Neural cell (in vitro differentiated cells): Measurements from ENCODE around the gene MKRN1. TPM values are rescaled to one million over a fixed set of nuclear protein-coding genes. Genes with fewer than 3 reads are reported as not detected.
"Not testable (repeated sequence)": the region's sequence is repeated elsewhere in the genome, so short reads cannot be mapped to it uniquely, and the experiment has no call there.

Experiments used
- H2AFZ ChIP-seq: fragments of 200-600, 300-800 bp; sonication (generic), shearing (Covaris generic); 2 replicates; pipeline ENCODE4 v1.6.0; 2014; ENCODE audit warnings: low read depth, mild to moderate bottlenecking, antibody characterized with exemption, low read length, moderate library complexity
- H3F3A ChIP-seq: fragments of 200-600 bp; shearing (Covaris generic); 2 replicates; pipeline ENCODE4 v1.6.1; 2016; ENCODE audit warnings: mild to moderate bottlenecking, moderate library complexity, mixed read lengths, antibody characterized with exemption, low read length; ENCODE audit not compliant: insufficient read depth, poor library complexity, severe bottlenecking
- H3K27ac ChIP-seq: fragments of 200-600, 300-800 bp; sonication (generic), shearing (Covaris generic); 2 replicates; pipeline ENCODE4 v1.5.1; 2014; ENCODE audit warnings: mild to moderate bottlenecking, low read length, moderate library complexity
- H3K27me3 ChIP-seq: fragments of 300-800, 200-600 bp; sonication (generic), shearing (Covaris generic); 2 replicates; pipeline ENCODE4 v1.6.0; 2014; ENCODE audit warnings: mild to moderate bottlenecking, low read depth, low read length, moderate library complexity; ENCODE audit not compliant: insufficient read depth
- H3K36me3 ChIP-seq: fragments of 300-800, 200-600 bp; sonication (generic), shearing (Covaris generic); 2 replicates; pipeline ENCODE4 v1.5.1; 2014; ENCODE audit warnings: mild to moderate bottlenecking, antibody characterized with exemption, low read length, moderate library complexity; ENCODE audit not compliant: insufficient read depth
- H3K4me2 ChIP-seq: fragments of 300-800, 200-600 bp; sonication (generic), shearing (Covaris generic); 2 replicates; pipeline ENCODE4 v1.6.0; 2014; ENCODE audit warnings: mild to moderate bottlenecking, low read length
- H3K4me3 ChIP-seq: fragments of 300-800, 200-600 bp; sonication (generic), shearing (Covaris generic); 2 replicates; pipeline ENCODE4 v1.5.1; 2014; ENCODE audit warnings: mild to moderate bottlenecking, low read length, moderate library complexity
- H3K79me2 ChIP-seq: fragments of 200-600 bp; shearing (Covaris generic); replicated peaks from 2 replicates; pipeline ENCODE4 v1.6.0; 2014; ENCODE audit warnings: mild to moderate bottlenecking, low read length, moderate library complexity; ENCODE audit not compliant: insufficient read depth
- H3K9ac ChIP-seq: fragments of 300-800, 200-600 bp; sonication (generic), shearing (Covaris generic); 2 replicates; pipeline ENCODE4 v1.6.1; 2016; ENCODE audit warnings: mild to moderate bottlenecking, low read length, mixed read lengths
- H3K9me2 ChIP-seq: fragments of 200-600 bp; shearing (Covaris generic); 2 replicates; pipeline ENCODE4 v1.6.1; 2016; ENCODE audit warnings: mild to moderate bottlenecking, low read length, mixed read lengths; ENCODE audit not compliant: insufficient read depth
- H3K9me3 ChIP-seq: fragments of 200-600, 300-800 bp; sonication (generic), shearing (Covaris generic); 2 replicates; pipeline ENCODE4 v1.6.1; 2016; ENCODE audit warnings: mild to moderate bottlenecking, mixed run types, low read length, moderate library complexity, mixed read lengths
- H4K20me1 ChIP-seq: fragments of 200-600 bp; shearing (Covaris generic); 2 replicates; pipeline ENCODE4 v1.6.1; 2016; ENCODE audit warnings: mild to moderate bottlenecking, mixed run types; ENCODE audit not compliant: insufficient read depth
- CTCF ChIP-seq: fragments of 450-650 bp; IDR thresholded peaks from 2 replicates; pipeline ENCODE4 v1.5.1; 2014; ENCODE audit warnings: antibody characterized with exemption, mild to moderate bottlenecking, moderate library complexity; ENCODE audit not compliant: poor library complexity, severe bottlenecking
- EP300 ChIP-seq: fragments of 450-650 bp; conservative IDR thresholded peaks from 2 replicates; pipeline ENCODE4 v1.6.1; 2014; ENCODE audit warnings: antibody characterized with exemption, mild to moderate bottlenecking, moderate library complexity; ENCODE audit not compliant: poor library complexity, severe bottlenecking
- EZH2 ChIP-seq: fragments of 200-600, 300-800 bp; shearing (Covaris generic), sonication (generic); IDR thresholded peaks from 2 replicates; pipeline ENCODE4 v1.6.1; 2014; ENCODE audit warnings: antibody characterized with exemption, low read length, borderline replicate concordance, mild to moderate bottlenecking; ENCODE audit not compliant: insufficient read depth, poor library complexity, severe bottlenecking
- MXI1 ChIP-seq: fragments of 450-650 bp; conservative IDR thresholded peaks from 2 replicates; pipeline ENCODE4 v1.6.1; 2014; ENCODE audit warnings: antibody characterized with exemption, mild to moderate bottlenecking; ENCODE audit not compliant: poor library complexity, severe bottlenecking
- POLR2AphosphoS5 ChIP-seq: IDR thresholded peaks from 2 replicates; pipeline ENCODE4 v1.6.1; 2012
- RAD21 ChIP-seq: fragments of 450-650 bp; conservative IDR thresholded peaks from 2 replicates; pipeline ENCODE4 v1.6.1; 2014; ENCODE audit warnings: antibody characterized with exemption, mild to moderate bottlenecking, moderate library complexity
- REST ChIP-seq: IDR thresholded peaks from 2 replicates; pipeline ENCODE4 v1.6.1; 2012; ENCODE audit warnings: borderline replicate concordance
- SMC3 ChIP-seq: fragments of 450-650 bp; conservative IDR thresholded peaks from 2 replicates; pipeline ENCODE4 v1.6.1; 2014; ENCODE audit warnings: antibody characterized with exemption, mild to moderate bottlenecking, moderate library complexity; ENCODE audit not compliant: poor library complexity
- TAF1 ChIP-seq: IDR thresholded peaks from 2 replicates; pipeline ENCODE4 v1.6.1; 2012; ENCODE audit warnings: low read depth
- polyA plus RNA-seq: library from polyadenylated mRNA; depleted of rRNA; stranded (reverse); fragments of >200 nt; gene quantifications from 2 replicates; pipeline ENCODE4 v1.2.3, GENCODE V29; 2014

MKRN1 gene
- polyA plus RNA-seq, 1 donor from 2014 or later = 251 TPM

- Histone ChIP-seq H3K36me3 (no peaks in the 10 kb centered on the region), H3F3A (no peaks in the 10 kb centered on the region), H4K20me1 (no peaks in the 10 kb centered on the region), H3K4me3 (no peak overlapping the region), H3K9me2 (no peaks in the 10 kb centered on the region), H3K9ac (no peak overlapping the region), H2AFZ (no peak overlapping the region), H3K79me2 (no peaks in the 10 kb centered on the region), H3K4me2 (no peak overlapping the region), H3K27ac (no peak overlapping the region), H3K27me3 (no peaks in the 10 kb centered on the region), H3K9me3 (no peaks in the 10 kb centered on the region)
- no peak for TF ChIP-seq EZH2
- TF ChIP-seq RAD21 = no peak
- TF ChIP-seq TAF1 = no peak
- TF ChIP-seq POLR2AphosphoS5 = no peak
- TF ChIP-seq CTCF = no peak
- no peak for TF ChIP-seq MXI1
Measured at GRCh38 chr7:140509789-140510188, 30.5 kb upstream of the MKRN1 start.

GRCh38 chr7:140507556-140507955, 28.3 kb upstream of the MKRN1 start:
- H2AFZ ChIP-seq = not testable (repeated sequence)

GRCh38 chr7:140506788-140507464, 27.6 kb upstream of the MKRN1 start:
- H3K36me3 ChIP-seq = no peaks in the 10 kb centered on the region
- TF ChIP-seq EP300 (peak; percentile 71), REST (no peak), SMC3 (peak; percentile 61), CTCF (peak; percentile 65), MXI1 (no peak), RAD21 (peak; percentile 67), EZH2 (no peak), TAF1 (no peak), POLR2AphosphoS5 (peak; percentile 67)
- H3F3A ChIP-seq = no peaks in the 10 kb centered on the region
- no peaks in the 10 kb centered on the region for H3K9me3 ChIP-seq
- no peaks in the 10 kb centered on the region for H4K20me1 ChIP-seq
- H3K4me2 ChIP-seq = no peak overlapping the region
- peak overlapping the region; percentile 59 for H3K9ac ChIP-seq
- H3K9me2 ChIP-seq = no peaks in the 10 kb centered on the region
- peak overlapping the region; percentile 80 for H3K27ac ChIP-seq
- H2AFZ ChIP-seq = no peak overlapping the region
- no peaks in the 10 kb centered on the region for H3K79me2 ChIP-seq
- peak overlapping the region; percentile 44 for H3K4me3 ChIP-seq
- no peaks in the 10 kb centered on the region for H3K27me3 ChIP-seq

More at GRCh38 chr7:140507556-140507955, 28.3 kb upstream of the MKRN1 start:
- not testable (repeated sequence) for H3K9me3 ChIP-seq, H4K20me1 ChIP-seq, H3K9ac ChIP-seq, H3F3A ChIP-seq, H3K27me3 ChIP-seq, H3K79me2 ChIP-seq, H3K9me2 ChIP-seq, H3K27ac ChIP-seq, H3K4me2 ChIP-seq, H3K36me3 ChIP-seq, H3K4me3 ChIP-seq
